ENCODE measurements around the gene MECR.

DNA sequence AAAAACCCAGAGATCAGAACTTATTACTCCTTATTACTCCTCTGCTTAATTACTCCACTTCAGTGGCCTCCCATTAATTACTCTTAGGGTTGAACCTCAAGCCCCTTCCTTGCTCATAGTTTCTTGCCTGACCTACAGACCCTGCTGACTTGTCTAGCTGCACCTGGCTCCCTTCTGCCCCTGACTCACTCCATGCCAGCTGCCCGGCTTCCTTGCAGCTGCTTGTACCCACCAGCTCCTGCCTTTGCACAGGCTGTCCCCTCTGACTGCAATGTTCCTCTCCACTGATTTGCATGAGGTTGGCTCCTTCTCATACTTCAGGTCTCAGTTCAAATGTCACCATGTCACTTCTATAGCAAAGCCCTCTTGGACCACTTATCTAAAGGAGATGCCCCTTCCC, 3.7 kb upstream of the MECR start:
- TF ChIP-seq, protein P1, sequence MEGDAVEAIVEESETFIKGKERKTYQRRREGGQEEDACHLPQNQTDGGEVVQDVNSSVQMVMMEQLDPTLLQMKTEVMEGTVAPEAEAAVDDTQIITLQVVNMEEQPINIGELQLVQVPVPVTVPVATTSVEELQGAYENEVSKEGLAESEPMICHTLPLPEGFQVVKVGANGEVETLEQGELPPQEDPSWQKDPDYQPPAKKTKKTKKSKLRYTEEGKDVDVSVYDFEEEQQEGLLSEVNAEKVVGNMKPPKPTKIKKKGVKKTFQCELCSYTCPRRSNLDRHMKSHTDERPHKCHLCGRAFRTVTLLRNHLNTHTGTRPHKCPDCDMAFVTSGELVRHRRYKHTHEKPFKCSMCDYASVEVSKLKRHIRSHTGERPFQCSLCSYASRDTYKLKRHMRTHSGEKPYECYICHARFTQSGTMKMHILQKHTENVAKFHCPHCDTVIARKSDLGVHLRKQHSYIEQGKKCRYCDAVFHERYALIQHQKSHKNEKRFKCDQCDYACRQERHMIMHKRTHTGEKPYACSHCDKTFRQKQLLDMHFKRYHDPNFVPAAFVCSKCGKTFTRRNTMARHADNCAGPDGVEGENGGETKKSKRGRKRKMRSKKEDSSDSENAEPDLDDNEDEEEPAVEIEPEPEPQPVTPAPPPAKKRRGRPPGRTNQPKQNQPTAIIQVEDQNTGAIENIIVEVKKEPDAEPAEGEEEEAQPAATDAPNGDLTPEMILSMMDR (IDR thresholded peaks at IDR 0.05) = no peak
- TF ChIP-seq EP300 (IDR thresholded peaks at IDR 0.05) = no peak

Data from upper lobe of left lung (tissue), 4 donors.